ENCODE measurements around the gene TMCC3.
"Not testable (repeated sequence)": the region's sequence is repeated elsewhere in the genome, so short reads cannot be mapped to it uniquely, and the experiment has no call there.

TMCC3 gene

DNA sequence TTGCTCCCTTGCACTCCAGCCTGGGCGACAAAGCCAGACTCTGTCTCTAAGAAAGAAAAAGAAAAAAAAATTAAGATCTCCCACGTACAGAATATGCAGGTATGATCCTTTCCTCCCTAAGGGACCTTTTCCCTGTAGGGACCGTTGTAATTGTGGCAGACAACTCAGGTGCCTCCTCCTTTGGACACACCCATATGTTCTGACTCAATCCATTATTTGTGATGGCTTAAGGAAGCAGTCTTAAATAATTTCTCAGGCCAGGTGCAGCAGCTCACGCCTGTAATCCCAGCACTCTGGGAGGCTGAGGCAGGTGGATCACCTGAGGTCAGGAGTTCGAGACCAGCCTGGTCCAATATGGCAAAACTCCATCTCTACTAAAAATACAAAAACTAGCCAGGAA is 53.1 kb downstream of the TMCC3 start:
- no peak for DNase-seq

- no peak for DNase-seq
These were observed 53.8 kb downstream of the TMCC3 start for GRCh38 chr12:94596596-94596995.

GRCh38 chr12:94595152-94595551 is 55.2 kb downstream of the TMCC3 start:
- DNase-seq, result no peak

DNA sequence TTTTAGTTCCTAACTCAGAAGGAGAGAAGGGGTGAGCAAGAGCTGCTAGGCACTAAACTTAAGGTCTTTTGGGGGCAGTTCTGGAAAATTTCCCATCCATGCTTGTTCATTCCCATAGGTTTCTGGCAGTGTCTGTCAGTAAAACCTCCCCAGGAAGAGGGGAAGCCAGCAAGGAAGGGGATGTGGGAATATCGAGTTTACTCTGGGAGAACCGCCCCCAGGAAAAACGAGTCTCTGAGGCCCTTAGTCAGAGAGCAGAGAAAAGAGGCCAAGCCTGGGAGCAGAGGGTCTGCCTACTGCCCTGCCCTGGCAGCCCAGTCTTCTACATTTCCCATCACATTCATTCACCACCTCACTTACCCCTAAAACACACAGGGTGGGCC is 55.9 kb downstream of the TMCC3 start:
- DNase-seq, result no peak

GRCh38 chr12:94593822-94594442 is 56.4 kb downstream of the TMCC3 start:
- no peak for DNase-seq

DNA sequence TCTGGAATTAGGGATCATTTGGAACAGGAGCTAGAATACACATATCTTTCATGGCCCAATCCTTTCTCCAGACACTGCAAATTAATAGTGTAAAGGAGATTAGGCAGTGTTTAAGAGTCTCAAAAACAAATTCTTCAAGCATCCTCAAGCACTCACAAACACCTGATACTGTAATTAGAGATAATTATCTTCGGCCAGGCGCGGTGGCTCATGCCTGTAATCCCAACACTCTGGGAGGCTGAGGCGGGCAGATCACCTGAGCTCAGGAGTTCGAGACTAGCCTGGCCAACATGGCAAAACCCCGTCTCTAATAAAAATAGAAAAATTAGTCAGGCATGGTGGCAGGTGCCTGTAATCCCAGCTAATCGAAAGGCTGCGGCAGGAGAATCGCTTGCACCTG is 57.6 kb downstream of the TMCC3 start:
- DNase-seq, result not testable (repeated sequence)

DNA sequence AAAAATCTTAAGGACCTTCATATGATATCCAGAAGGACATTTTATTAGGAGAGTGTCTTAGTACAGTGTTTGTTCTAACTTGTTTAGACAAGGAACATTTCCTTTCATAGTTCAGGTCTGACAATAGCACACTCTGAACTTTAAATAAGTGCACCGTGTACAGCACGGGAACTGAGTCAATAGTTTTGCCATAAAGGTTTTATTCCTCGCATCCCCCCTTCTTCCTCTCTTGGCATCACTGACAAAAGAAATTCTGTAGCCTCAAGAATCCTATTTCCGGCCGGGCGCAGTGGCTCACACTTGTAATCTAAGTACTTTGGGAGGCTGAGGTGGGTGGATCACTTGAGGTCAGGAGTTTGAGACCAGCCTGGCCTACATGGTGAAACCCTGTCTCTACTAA is 58.3 kb downstream of the TMCC3 start:
- no peak for DNase-seq

- no peak for DNase-seq
These were observed 59.9 kb downstream of the TMCC3 start for GRCh38 chr12:94590428-94590827.

- no peak for DNase-seq
These were observed 60.8 kb downstream of the TMCC3 start for GRCh38 chr12:94589591-94590001.

GRCh38 chr12:94588346-94588745 is 62.0 kb downstream of the TMCC3 start:
- DNase-seq, result no peak

- no peak for DNase-seq
These were observed 62.8 kb downstream of the TMCC3 start for GRCh38 chr12:94587266-94588241.

DNA sequence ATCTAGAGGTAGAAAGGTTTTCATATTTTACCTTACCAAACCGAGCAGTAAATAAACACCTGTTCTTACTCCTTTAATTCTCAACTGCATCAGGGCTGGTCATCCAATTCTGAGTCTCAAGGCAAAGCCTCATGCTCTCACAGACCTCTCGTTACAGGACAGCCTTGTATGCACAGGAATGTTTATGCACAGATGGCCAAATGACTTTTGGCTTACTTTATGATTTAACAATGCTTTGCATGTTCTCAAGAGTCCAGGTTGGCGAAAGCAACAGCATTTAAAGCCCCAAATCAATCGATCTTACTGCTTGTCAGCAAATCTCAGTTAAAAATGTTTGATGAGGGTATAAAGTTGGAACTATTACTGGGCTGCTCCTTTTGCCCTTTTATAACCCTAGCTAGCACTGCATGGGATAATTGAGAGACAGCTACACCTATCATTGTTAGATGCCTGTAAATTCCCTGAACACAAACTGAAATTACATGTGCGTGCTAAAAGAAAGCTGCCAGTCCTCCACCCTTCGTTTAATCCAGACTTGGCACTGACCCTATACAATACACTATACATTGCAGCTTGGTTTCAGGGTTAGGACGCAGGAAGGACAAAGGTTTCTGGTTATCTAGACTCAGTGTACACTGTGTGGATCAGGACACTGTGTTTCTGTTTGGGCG is 63.6 kb downstream of the TMCC3 start:
- DNase-seq, result no peak

DNA sequence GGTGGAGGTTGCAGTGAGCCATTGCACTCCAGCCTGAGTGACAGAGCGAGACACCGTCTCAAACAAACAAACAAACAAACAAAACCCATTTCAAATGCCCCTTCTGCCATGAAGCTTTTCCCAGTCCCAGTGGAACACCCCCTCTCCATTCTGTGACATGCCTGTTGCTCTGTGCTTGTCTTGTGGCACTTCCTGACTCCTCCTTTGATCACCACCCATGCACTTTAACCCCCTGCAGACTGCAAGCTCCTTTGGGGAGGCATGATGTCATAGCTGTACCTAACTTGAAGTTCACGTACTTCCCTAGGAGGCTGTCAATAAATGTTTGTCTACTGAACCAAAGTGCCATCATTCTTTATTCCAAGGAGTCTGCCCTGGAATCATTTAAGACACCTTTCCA is 64.7 kb downstream of the TMCC3 start:
- no peak for DNase-seq

DNA sequence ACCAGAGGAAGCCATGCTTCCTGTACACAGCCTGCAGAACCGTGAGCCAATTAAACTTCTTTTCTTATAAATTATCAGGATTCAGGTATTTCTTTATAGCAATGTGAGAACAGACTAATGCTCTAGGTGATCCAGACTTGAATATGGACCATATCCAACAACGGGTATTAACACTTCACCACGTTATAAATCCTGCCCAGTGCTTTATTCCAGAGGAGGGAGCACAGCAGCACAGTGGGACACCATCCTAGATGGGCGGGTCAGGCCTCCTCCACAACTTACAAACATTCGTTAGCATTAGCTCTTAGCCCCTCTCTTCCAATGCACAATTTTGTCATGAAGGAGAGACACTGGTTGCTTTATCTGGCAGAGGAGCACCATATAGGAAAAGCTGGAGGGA is 66.0 kb downstream of the TMCC3 start:
- DNase-seq, result no peak

DNA sequence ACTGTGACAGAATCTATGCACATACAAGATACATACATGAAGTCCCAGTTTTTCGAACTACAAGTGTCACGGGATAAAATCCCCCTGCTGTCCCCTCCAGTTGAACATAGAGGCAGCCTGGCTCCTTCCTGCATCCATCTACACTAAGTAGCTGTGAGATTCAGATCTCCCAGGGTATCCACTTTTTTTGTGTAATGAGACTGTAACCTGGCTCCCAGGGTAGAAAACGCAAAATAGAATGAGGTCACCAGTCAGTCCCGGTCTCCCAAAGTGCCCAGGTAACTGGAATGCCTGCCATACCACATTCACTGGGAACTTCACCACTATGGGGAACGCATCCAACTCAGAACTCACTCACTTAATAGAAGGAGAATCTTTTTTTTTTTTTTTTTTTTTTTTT is 67.8 kb downstream of the TMCC3 start:
- DNase-seq, result no peak

GRCh38 chr12:94575645-94576403 is 74.5 kb downstream of the TMCC3 start:
- DNase-seq, result no peak

DNA sequence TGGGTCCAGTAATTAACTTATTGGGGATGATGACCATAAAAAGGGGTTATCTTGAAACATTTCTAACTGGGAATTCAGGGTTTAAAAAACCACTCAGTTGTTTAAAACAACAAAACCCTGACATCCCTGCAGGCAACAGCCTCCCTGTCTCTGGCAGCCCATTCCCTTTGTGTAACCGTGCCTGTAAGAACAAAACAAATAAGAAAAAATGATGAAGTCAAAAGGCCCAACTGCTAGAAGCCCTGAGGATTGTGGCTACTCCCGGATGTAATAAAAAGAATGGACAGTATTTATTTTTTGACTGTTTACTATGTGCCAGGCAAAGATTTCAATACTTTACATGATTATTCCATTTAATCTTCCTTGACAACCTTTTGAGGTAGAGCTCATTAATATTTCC is 75.3 kb downstream of the TMCC3 start:
- DNase-seq, result no peak

DNA sequence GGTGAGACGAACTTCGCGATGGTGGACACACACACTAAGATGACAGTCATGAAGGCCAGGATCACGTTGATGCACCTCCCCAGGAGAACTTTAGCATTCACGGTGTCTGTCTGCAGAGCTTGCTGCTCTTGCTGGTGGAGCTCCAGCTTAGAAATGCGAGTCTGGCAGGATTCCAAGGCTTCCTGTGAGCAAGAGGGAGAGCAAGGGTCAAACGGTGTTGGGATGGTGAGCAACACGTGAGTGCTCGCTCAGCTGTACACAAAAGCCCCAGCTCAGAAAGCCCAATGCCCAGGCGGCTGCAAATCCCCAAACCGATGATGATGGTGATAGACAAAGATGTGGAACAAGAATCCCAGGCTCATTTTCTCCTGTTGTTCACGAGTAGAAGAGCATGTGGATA is 78.8 kb downstream of the TMCC3 start:
- DNase-seq, result no peak

- DNase-seq, result no peak
These were observed 80.2 kb downstream of the TMCC3 start for GRCh38 chr12:94570161-94570560.

DNA sequence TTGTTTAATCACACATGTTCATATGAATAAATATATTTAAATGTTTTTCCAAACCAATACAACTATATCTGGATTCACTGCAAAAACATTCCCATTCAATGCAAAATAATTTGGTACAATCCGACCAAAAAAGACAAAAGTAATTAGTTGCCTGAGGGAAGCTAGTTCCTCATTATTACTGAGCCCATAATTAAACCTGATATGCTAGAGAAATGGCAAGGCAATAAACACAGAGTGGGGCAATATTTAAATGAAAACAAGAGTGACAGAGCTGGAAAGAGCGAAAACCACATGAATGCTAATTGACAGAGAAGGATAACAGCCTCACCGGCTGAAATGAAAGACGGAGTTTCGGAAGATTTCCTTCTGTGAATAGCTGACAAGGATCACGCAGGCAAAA is 82.6 kb downstream of the TMCC3 start:
- DNase-seq, result no peak

GRCh38 chr12:94566345-94566744 is 84.0 kb downstream of the TMCC3 start:
- DNase-seq, result no peak

DNA sequence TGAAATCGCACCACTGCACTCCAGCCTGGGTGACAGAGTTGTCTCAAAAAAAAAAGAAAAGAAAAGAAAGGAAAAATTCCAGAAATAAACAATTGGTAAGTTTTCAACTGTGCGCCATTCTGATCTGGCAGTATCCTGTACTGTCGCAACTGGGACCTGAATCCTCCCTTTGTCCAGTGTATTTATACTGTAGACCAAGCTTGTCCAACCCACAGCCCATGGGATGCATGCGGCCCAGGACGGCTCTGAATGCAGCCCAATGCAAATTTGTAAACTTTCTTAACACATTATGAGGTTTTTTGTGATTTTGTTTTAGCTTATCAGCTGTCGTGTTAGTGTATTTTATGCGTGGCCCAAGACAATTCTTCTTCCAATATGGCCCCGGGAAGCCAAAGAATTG is 84.7 kb downstream of the TMCC3 start:
- DNase-seq, result no peak

- DNase-seq, result no peak
These were observed 87.1 kb downstream of the TMCC3 start for GRCh38 chr12:94563286-94563685.

Measured in GOT3 (cell line).